ENCODE results near the gene ACTA1.

ACTA1 gene

DNA sequence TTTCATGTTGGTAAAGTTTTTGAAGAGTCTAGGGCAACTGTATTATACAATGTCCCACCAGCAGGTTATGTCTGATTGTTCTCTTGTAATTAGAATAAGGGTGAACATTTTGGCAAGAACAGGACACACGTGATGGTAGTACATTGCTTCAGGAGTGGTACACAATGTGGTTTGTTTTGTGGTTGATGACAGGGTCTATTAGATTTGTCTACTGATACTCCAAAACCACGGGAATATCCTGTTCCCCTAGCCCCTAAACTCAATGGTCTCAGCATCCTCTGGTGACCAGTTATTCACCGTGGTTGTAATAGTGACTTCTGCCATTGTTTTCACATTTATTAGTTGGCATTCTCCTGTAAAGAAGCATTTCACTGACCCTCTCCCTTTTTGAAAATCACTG is 22.1 kb upstream of the ACTA1 start:
- H3K4me1 Mint-ChIP-seq (ENCODE audit: low read depth) = no peaks in the 10 kb centered on the region
- intact Hi-C loops (cut with micrococcal nuclease) = loop anchor here (10.0 kb wide), 1 partner anchor 201 kb away; no protein-coding TSS in a partner anchor
- no peaks in the 10 kb centered on the region for H3K9me3 Mint-ChIP-seq
- H3K27ac Mint-ChIP-seq = no peak overlapping the region
- H3K27me3 Mint-ChIP-seq = no peaks in the 10 kb centered on the region
- no peak overlapping the region for H3K4me3 Mint-ChIP-seq
- H3K36me3 Mint-ChIP-seq (ENCODE audit: low read depth) = peaks cover 89% of the 10 kb centered on the region

- no peaks in the 10 kb centered on the region for H3K4me1 Mint-ChIP-seq (ENCODE audit: low read depth)
- peaks cover 89% of the 10 kb centered on the region for H3K36me3 Mint-ChIP-seq (ENCODE audit: low read depth)
- H3K27me3 Mint-ChIP-seq = no peaks in the 10 kb centered on the region
- H3K9me3 Mint-ChIP-seq = no peaks in the 10 kb centered on the region
- intact Hi-C loops (cut with micrococcal nuclease) = loop anchor here (10.0 kb wide), 1 partner anchor 199 kb away; no protein-coding TSS in a partner anchor
- no peak overlapping the region for H3K27ac Mint-ChIP-seq
- H3K4me3 Mint-ChIP-seq = no peak overlapping the region
Observed at GRCh38 chr1:229454056-229454455, 20.2 kb upstream of the ACTA1 start.

GRCh38 chr1:229452956-229453801 is 19.3 kb upstream of the ACTA1 start:
- no peak overlapping the region for H3K27ac Mint-ChIP-seq
- intact Hi-C loops (cut with micrococcal nuclease) = loop anchor here (10.0 kb wide), 1 partner anchor 198 kb away; no protein-coding TSS in a partner anchor
- H3K9me3 Mint-ChIP-seq = no peaks in the 10 kb centered on the region
- no peaks in the 10 kb centered on the region for H3K27me3 Mint-ChIP-seq
- H3K4me3 Mint-ChIP-seq = no peak overlapping the region
- H3K36me3 Mint-ChIP-seq (ENCODE audit: low read depth) = peaks cover 89% of the 10 kb centered on the region
- H3K4me1 Mint-ChIP-seq (ENCODE audit: low read depth) = no peaks in the 10 kb centered on the region

DNA sequence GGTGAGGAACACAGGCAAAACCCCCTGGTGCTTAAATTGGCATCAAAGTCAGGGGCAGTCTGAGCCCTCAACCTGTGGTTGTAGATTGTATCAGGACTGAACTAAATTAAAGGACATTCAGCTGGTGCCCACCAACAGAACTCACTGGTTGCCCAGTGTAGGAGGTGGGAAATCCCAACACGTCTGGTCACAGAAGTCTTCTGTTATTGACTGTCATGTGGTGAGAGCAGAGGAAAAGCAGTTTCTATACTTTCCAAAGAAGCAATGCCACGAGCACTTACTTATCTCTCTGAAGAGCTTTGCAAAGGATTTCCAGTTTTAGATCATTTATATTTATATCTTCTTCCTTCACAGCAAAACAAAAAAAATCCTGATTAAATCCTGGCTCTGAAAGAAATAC is 15.0 kb upstream of the ACTA1 start:
- Mint-ChIP-seq H3K4me3 (no peak overlapping the region), H3K9me3 (no peaks in the 10 kb centered on the region), H3K27ac (no peak overlapping the region), H3K27me3 (no peaks in the 10 kb centered on the region), H3K4me1 (ENCODE audit: low read depth) (no peaks in the 10 kb centered on the region), H3K36me3 (ENCODE audit: low read depth) (peaks cover 87% of the 10 kb centered on the region)
- intact Hi-C loops (cut with micrococcal nuclease) = no loop called here

GRCh38 chr1:229448354-229448753 is 14.5 kb upstream of the ACTA1 start:
- intact Hi-C loops (cut with micrococcal nuclease) = no loop called here
- H3K27me3 Mint-ChIP-seq = no peaks in the 10 kb centered on the region
- no peaks in the 10 kb centered on the region for H3K9me3 Mint-ChIP-seq
- peaks cover 86% of the 10 kb centered on the region for H3K36me3 Mint-ChIP-seq (ENCODE audit: low read depth)
- H3K4me1 Mint-ChIP-seq (ENCODE audit: low read depth) = no peaks in the 10 kb centered on the region
- H3K27ac Mint-ChIP-seq = no peak overlapping the region
- no peak overlapping the region for H3K4me3 Mint-ChIP-seq

GRCh38 chr1:229447809-229448252 is 13.9 kb upstream of the ACTA1 start:
- H3K27me3 Mint-ChIP-seq = no peaks in the 10 kb centered on the region
- no peaks in the 10 kb centered on the region for H3K4me1 Mint-ChIP-seq (ENCODE audit: low read depth)
- no peaks in the 10 kb centered on the region for H3K9me3 Mint-ChIP-seq
- no peak overlapping the region for H3K4me3 Mint-ChIP-seq
- intact Hi-C loops (cut with micrococcal nuclease) = no loop called here
- no peak overlapping the region for H3K27ac Mint-ChIP-seq
- peaks cover 89% of the 10 kb centered on the region for H3K36me3 Mint-ChIP-seq (ENCODE audit: low read depth)

GRCh38 chr1:229445828-229446227 is 11.9 kb upstream of the ACTA1 start:
- Mint-ChIP-seq H3K27ac (no peak overlapping the region), H3K4me1 (ENCODE audit: low read depth) (no peaks in the 10 kb centered on the region), H3K36me3 (ENCODE audit: low read depth) (peaks cover 91% of the 10 kb centered on the region), H3K27me3 (no peaks in the 10 kb centered on the region), H3K4me3 (no peak overlapping the region), H3K9me3 (no peaks in the 10 kb centered on the region)
- intact Hi-C loops (cut with micrococcal nuclease) = no loop called here

GRCh38 chr1:229440851-229441537 is 7.1 kb upstream of the ACTA1 start:
- intact Hi-C loops (cut with micrococcal nuclease) = no loop called here
- H3K27me3 Mint-ChIP-seq = peaks cover 14% of the 10 kb centered on the region
- no peaks in the 10 kb centered on the region for H3K9me3 Mint-ChIP-seq
- peaks cover 66% of the 10 kb centered on the region for H3K36me3 Mint-ChIP-seq (ENCODE audit: low read depth)
- no peak overlapping the region for H3K27ac Mint-ChIP-seq
- H3K4me1 Mint-ChIP-seq (ENCODE audit: low read depth) = no peaks in the 10 kb centered on the region
- H3K4me3 Mint-ChIP-seq = no peak overlapping the region

GRCh38 chr1:229438021-229438420 is 4.1 kb upstream of the ACTA1 start:
- intact Hi-C loops (cut with micrococcal nuclease) = no loop called here
- Mint-ChIP-seq H3K4me3 (no peak overlapping the region), H3K36me3 (ENCODE audit: low read depth) (peaks cover 44% of the 10 kb centered on the region), H3K4me1 (ENCODE audit: low read depth) (peaks cover 5% of the 10 kb centered on the region), H3K27ac (no peak overlapping the region), H3K9me3 (no peaks in the 10 kb centered on the region), H3K27me3 (peaks cover 43% of the 10 kb centered on the region)

DNA sequence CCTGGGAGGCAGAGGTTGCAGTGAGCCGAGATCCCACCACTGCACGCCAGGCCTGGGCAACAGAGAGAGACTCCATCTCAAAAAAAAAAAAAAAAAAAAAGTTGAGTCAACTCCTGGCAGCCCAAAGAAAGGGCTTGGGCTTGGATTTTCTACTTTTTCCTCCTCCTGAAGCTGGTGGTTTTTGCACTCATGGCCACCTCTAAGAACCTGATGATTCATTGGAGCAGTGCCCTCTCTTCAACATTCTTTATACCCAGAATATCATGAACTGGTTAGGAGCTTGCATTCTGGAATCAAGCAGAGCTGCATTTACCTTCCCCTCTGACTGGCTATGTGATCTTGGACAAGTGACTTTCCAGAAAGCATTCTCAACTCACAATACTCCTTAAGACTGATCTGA is 3.5 kb upstream of the ACTA1 start:
- H3K27me3 Mint-ChIP-seq = peaks cover 48% of the 10 kb centered on the region
- H3K36me3 Mint-ChIP-seq (ENCODE audit: low read depth) = peaks cover 38% of the 10 kb centered on the region
- intact Hi-C loops (cut with micrococcal nuclease) = no loop called here
- H3K4me3 Mint-ChIP-seq = no peak overlapping the region
- no peak overlapping the region for H3K27ac Mint-ChIP-seq
- no peaks in the 10 kb centered on the region for H3K9me3 Mint-ChIP-seq
- peaks cover 5% of the 10 kb centered on the region for H3K4me1 Mint-ChIP-seq (ENCODE audit: low read depth)

DNA sequence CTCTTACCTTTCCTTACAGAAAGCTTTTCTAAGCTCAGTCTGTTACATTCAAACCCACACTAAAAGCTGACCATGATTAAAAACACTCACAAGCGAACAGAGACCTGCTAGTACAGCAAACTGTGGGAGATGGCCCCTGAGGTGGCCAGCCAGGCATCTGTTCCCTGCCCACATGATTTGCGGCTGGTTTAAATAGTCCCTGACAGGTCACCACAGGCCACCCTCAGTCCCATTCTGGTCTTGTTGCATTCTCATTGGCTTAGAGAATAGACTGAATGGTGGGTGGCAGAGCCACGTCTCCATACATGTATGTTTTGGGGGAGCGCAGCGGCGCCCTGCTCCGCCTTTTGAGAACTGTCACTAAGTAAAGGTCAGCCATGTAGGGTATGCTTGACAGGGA is 2.3 kb upstream of the ACTA1 start:
- H3K36me3 Mint-ChIP-seq (ENCODE audit: low read depth) = peaks cover 27% of the 10 kb centered on the region
- no peak overlapping the region for H3K27ac Mint-ChIP-seq
- intact Hi-C loops (cut with micrococcal nuclease) = no loop called here
- no peak overlapping the region for H3K4me3 Mint-ChIP-seq
- H3K9me3 Mint-ChIP-seq = no peaks in the 10 kb centered on the region
- H3K27me3 Mint-ChIP-seq = peaks cover 61% of the 10 kb centered on the region
- peaks cover 17% of the 10 kb centered on the region for H3K4me1 Mint-ChIP-seq (ENCODE audit: low read depth)

GRCh38 chr1:229434641-229435051 is 752 bp upstream of the ACTA1 start:
- H3K4me3 Mint-ChIP-seq = no peak overlapping the region
- H3K9me3 Mint-ChIP-seq = no peaks in the 10 kb centered on the region
- intact Hi-C loops (cut with micrococcal nuclease) = no loop called here
- peaks cover 11% of the 10 kb centered on the region for H3K36me3 Mint-ChIP-seq (ENCODE audit: low read depth)
- H3K27me3 Mint-ChIP-seq = peaks cover 75% of the 10 kb centered on the region
- H3K4me1 Mint-ChIP-seq (ENCODE audit: low read depth) = peaks cover 23% of the 10 kb centered on the region
- H3K27ac Mint-ChIP-seq = no peak overlapping the region

DNA sequence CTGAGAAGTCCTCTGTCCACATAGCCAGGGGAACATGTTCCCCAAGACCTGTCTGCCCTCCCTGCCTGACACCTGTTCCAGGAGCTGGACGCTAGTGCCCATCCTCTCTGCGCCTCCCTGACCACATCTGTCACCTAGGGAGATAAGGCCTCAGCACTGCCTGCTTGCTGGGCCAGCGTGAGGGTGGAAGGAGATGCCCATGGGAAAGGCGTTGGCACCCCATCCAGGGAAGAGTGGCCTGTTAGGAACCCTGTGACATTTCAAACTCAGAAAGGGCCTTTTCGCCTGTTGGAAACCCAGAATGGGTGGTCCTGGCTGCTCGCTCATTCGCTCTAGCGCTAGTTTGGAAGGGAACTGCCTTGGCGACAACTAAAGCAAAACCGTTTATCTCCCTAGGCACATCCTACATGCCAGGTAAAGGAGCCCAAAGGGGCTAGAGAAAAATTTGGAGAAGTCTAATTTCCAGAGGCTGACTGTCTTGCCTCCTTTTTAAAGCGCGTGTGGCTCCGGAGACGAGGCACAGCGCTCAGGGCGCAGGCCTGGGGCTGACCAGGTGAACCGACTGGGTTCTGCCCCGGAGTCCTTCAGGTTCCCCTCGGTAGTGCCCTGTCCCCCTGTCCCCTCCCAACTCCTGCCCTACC is 410 bp downstream of the ACTA1 start:
- Mint-ChIP-seq H3K9me3 (no peaks in the 10 kb centered on the region), H3K27ac (no peak overlapping the region), H3K4me1 (ENCODE audit: low read depth) (peaks cover 23% of the 10 kb centered on the region), H3K36me3 (ENCODE audit: low read depth) (no peaks in the 10 kb centered on the region), H3K4me3 (no peak overlapping the region), H3K27me3 (peaks cover 80% of the 10 kb centered on the region)
- intact Hi-C loops (cut with micrococcal nuclease) = no loop called here

DNA sequence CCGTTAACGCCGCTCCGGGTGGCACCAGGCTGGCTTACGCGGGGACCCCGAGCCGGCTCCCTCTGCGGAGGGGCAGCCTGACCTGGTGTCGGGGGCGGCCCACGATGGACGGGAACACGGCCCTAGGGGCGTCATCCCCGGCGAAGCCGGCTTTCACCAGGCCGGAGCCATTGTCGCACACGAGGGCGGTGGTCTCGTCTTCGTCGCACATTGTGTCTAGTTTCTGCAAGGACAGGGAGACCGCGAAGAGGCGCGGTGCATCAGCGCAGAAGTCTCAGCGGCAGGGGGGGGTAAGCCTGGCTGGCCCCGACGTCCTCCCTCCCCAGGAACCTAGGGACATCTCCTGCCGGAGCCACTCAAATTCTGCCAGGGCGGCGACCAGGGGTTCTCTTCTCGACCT is 989 bp downstream of the ACTA1 start:
- Mint-ChIP-seq H3K9me3 (no peaks in the 10 kb centered on the region), H3K4me3 (no peak overlapping the region), H3K36me3 (ENCODE audit: low read depth) (no peaks in the 10 kb centered on the region), H3K4me1 (ENCODE audit: low read depth) (peaks cover 23% of the 10 kb centered on the region), H3K27ac (no peak overlapping the region), H3K27me3 (peaks cover 86% of the 10 kb centered on the region)
- intact Hi-C loops (cut with micrococcal nuclease) = no loop called here
